Panc1 (cell line): ENCODE measurements around the gene ACTL10. TPM values are rescaled to one million over a fixed set of nuclear protein-coding genes. Genes with fewer than 3 reads are reported as not detected.
"Not testable (repeated sequence)": the region's sequence is repeated elsewhere in the genome, so short reads cannot be mapped to it uniquely, and the experiment has no call there.

Source experiments
- ATAC-seq: fragments of 200-7000 bp; cut with Tn5 transposase; 2 replicates; pipeline ENCODE4 v1.9.1; 2020; ENCODE audit warnings: mild to moderate bottlenecking, moderate library complexity
- BruUV-seq: library from RNA; stranded (reverse); fragments of 400-500 nt; replicated peaks from 2 replicates; lab custom pipeline; 2021; lab: Mats Ljungman, UMichigan
- CTCF ChIA-PET: fragments of 300-600 bp; sonication (Branson Sonifier 250); formaldehyde crosslinking; loops from one replicate; lab custom pipeline; 2022; ENCODE audit warnings: antibody characterized with exemption; lab: Charles Lee
- POLR2A ChIA-PET: fragments of 300-600 bp; sonication (Branson Sonifier 250); formaldehyde crosslinking; loops from one replicate; lab custom pipeline; 2022; ENCODE audit warnings: antibody characterized with exemption; lab: Charles Lee
- DNase-seq: peaks from one replicate; pipeline ENCODE4 v3.0.0-alpha.2; 2010; ENCODE audit warnings: low read depth, low spot score
- H3K27ac ChIP-seq: 2 replicates; pipeline ENCODE4 v1.5.1; 2011; ENCODE audit warnings: mild to moderate bottlenecking, low read length, inconsistent platforms
- H3K27me3 ChIP-seq: fragments of 200-500 bp; sonication (Bioruptor generic); 2 replicates; pipeline ENCODE4 v1.6.0; 2014; ENCODE audit warnings: low read length, inconsistent platforms; ENCODE audit not compliant: control insufficient read depth, insufficient read depth
- H3K36me3 ChIP-seq: fragments of 200-500 bp; sonication (Bioruptor generic); 2 replicates; pipeline ENCODE4 v1.5.1; 2014; ENCODE audit warnings: inconsistent platforms, mild to moderate bottlenecking, low read length, moderate library complexity; ENCODE audit not compliant: control insufficient read depth, insufficient read depth
- H3K4me1 ChIP-seq: 2 replicates; pipeline ENCODE4 v1.5.1; 2011; ENCODE audit warnings: inconsistent platforms, mild to moderate bottlenecking, low read length, moderate library complexity; ENCODE audit not compliant: control insufficient read depth, insufficient read depth
- H3K4me3 ChIP-seq, 2 experiments: 2 replicates each; pipeline ENCODE4 v1.5.1; 2011 to 2012; ENCODE audit warnings: low read depth in 2 of 2, low read length in 2 of 2, mild to moderate bottlenecking in 2 of 2, inconsistent platforms in 1 of 2, moderate library complexity in 1 of 2
- H3K9me3 ChIP-seq: fragments of 200-500 bp; sonication (Bioruptor generic); 2 replicates; pipeline ENCODE4 v1.5.1; 2014; ENCODE audit warnings: low read depth, mild to moderate bottlenecking, inconsistent platforms, low read length, moderate library complexity; ENCODE audit not compliant: control insufficient read depth, insufficient read depth
- CTCF ChIP-seq: fragments of 450-650 bp; IDR thresholded peaks from 2 replicates; pipeline ENCODE4 v1.5.1; 2017; ENCODE audit warnings: mild to moderate bottlenecking
- POLR2AphosphoS5 ChIP-seq: IDR thresholded peaks from 2 replicates; pipeline ENCODE4 v1.6.1; 2012; ENCODE audit warnings: mild to moderate bottlenecking, low read depth, low read length, moderate library complexity
- REST ChIP-seq, 2 experiments: IDR thresholded peaks; 2 replicates each; pipeline ENCODE4 v1.6.1; 2011 to 2012; ENCODE audit warnings: low read depth in 2 of 2, control low read depth in 1 of 2, low read length in 1 of 2, mild to moderate bottlenecking in 1 of 2, moderate library complexity in 1 of 2; ENCODE audit not compliant: insufficient read depth in 1 of 2
- SIN3A ChIP-seq: IDR thresholded peaks from 2 replicates; pipeline ENCODE4 v1.6.1; 2012; ENCODE audit warnings: low read depth, mild to moderate bottlenecking, low read length, moderate library complexity, borderline replicate concordance; ENCODE audit not compliant: insufficient read depth
- TCF7L2 ChIP-seq: IDR thresholded peaks from 2 replicates; pipeline ENCODE4 v1.6.1; 2011; ENCODE audit warnings: mild to moderate bottlenecking, low read depth, low read length, inconsistent platforms
- in situ Hi-C: cut with HindIII; loops from 2 replicates; pipeline ENCODE4 v1.10.0; 2016; ENCODE audit warnings: low sequenced_read_pairs, low pct_unique_long_range_greater_than_20kb
- intact Hi-C: fragments of 100-400 bp; cut with micrococcal nuclease; formaldehyde crosslinking; loops from one replicate; pipeline ENCODE4 v1.10.0; 2022; ENCODE audit not compliant: unreplicated experiment
- total RNA-seq: library from RNA; stranded (reverse); gene quantifications from one replicate; pipeline ENCODE4 v1.2.1, GENCODE V29; 2021; ENCODE audit not compliant: unreplicated experiment

The ACTL10 gene
- total RNA-seq, 1 experiment from 2014 or later = not detected

GRCh38 chr20:33700696-33701441, 34.1 kb downstream of the ACTL10 start:
- H3K4me3 ChIP-seq, H3K27ac ChIP-seq, H3K4me1 ChIP-seq, H3K27me3 ChIP-seq, H3K9me3 ChIP-seq, BruUV-seq, in situ Hi-C loops, H3K36me3 ChIP-seq, ATAC-seq, POLR2A ChIA-PET, CTCF ChIA-PET, DNase-seq, intact Hi-C loops: not testable (repeated sequence)

- Histone ChIP-seq H3K27me3 (no peaks in the 10 kb centered on the region), H3K27ac (no peak overlapping the region), H3K4me3 (no peak overlapping the region), H3K9me3 (no peaks in the 10 kb centered on the region), H3K4me1 (no peaks in the 10 kb centered on the region), H3K36me3 (no peaks in the 10 kb centered on the region)
- DNase-seq (no peak), ATAC-seq (no peak)
- in situ Hi-C loops = no loop called here
- no peak for TF ChIP-seq POLR2AphosphoS5
- TF ChIP-seq REST (IDR thresholded peaks at IDR 0.05; ENCODE audit: insufficient read depth in 1 of 2, low read depth in 2 of 2, low read length in 1 of 2) = no peak
- no peak for TF ChIP-seq CTCF
- no peak for TF ChIP-seq TCF7L2
- intact Hi-C loops = no loop called here
- ChIA-PET POLR2A (no interaction called here), CTCF (no interaction called here)
- BruUV-seq = no TSS peak
These were observed 35.1 kb downstream of the ACTL10 start for GRCh38 chr20:33701629-33702450.

- no peak for TF ChIP-seq REST (IDR thresholded peaks at IDR 0.05; ENCODE audit: insufficient read depth in 1 of 2, low read depth in 2 of 2, low read length in 1 of 2)
- no peak for TF ChIP-seq SIN3A
- TF ChIP-seq TCF7L2 = no peak
- TF ChIP-seq POLR2AphosphoS5 = no peak
- intact Hi-C loops (no loop called here), in situ Hi-C loops (no loop called here)
- H3K36me3 ChIP-seq = no peaks in the 10 kb centered on the region
- CTCF ChIA-PET = no interaction called here
- H3K9me3 ChIP-seq = no peaks in the 10 kb centered on the region
- H3K4me1 ChIP-seq = no peaks in the 10 kb centered on the region
- H3K4me3 ChIP-seq = no peak overlapping the region
- no peaks in the 10 kb centered on the region for H3K27me3 ChIP-seq
- DNase-seq = no peak
- no peak overlapping the region for H3K27ac ChIP-seq
- BruUV-seq = no TSS peak
- POLR2A ChIA-PET = no interaction called here
- peak; percentile 69 for ATAC-seq
These were observed 36.1 kb downstream of the ACTL10 start for GRCh38 chr20:33702861-33703260.
